Renal cortex interstitium (tissue), 11 donors: Measurements from ENCODE around the gene NFAT5. TPM values are rescaled to one million over a fixed set of nuclear protein-coding genes. Genes with fewer than 3 reads are reported as not detected.
"Not testable (repeated sequence)": the region's sequence is repeated elsewhere in the genome, so short reads cannot be mapped to it uniquely, and the experiment has no call there.

ENCODE experiments used
- DNase-seq, 11 donors: peaks; one replicate each; pipeline ENCODE4 v3.0.0-alpha.2; 2013; ENCODE audit warnings: low read depth in 9 of 11, low spot score in 4 of 11; ENCODE audit errors: extremely low read depth in 1 of 11
- polyA plus RNA-seq, 3 donors: library from polyadenylated mRNA; unstranded; fragments of 120-200 nt; gene quantifications; one replicate each; pipeline ENCODE4 v1.2.1, GENCODE V29; 2013; ENCODE audit not compliant: insufficient read length in 3 of 3

NFAT5 gene
- polyA plus RNA-seq, 3 donors = 36.5 to 64.6 (median 42.7) TPM

DNA sequence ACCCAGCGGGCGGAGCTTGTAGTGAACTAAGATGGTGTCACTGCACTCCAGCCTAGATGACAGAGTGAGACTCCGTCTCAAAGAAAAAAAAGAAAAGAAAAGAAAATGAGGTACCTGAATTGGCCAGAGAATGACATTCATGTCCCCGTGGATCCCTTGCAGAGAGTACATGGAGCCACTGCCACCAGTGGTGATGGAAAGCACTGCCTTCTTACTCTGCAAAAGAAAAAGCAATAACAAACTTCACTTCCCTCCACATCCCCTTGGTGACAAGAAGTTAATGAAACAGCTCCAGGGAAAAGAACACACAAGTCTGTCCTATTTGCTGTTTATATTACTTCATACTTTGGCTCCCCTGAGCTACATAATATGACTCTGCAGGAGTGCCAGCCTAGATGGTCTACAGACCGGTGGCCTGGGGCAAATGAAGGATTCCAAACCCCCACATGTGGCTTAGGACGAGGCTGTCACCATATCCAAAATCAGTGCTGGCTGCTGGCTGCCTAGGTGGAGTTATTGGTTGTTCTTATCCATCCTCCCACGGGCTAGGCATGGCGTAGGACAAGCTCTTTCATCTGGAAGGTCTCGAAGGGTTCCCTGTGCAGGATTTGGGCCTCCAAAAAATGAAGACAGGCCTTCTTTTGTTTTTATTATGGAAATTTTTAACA, 147.3 kb downstream of the NFAT5 start:
- no peak for DNase-seq

GRCh38 chr16:69717066-69717465, 151.3 kb downstream of the NFAT5 start:
- DNase-seq = no peak

DNA sequence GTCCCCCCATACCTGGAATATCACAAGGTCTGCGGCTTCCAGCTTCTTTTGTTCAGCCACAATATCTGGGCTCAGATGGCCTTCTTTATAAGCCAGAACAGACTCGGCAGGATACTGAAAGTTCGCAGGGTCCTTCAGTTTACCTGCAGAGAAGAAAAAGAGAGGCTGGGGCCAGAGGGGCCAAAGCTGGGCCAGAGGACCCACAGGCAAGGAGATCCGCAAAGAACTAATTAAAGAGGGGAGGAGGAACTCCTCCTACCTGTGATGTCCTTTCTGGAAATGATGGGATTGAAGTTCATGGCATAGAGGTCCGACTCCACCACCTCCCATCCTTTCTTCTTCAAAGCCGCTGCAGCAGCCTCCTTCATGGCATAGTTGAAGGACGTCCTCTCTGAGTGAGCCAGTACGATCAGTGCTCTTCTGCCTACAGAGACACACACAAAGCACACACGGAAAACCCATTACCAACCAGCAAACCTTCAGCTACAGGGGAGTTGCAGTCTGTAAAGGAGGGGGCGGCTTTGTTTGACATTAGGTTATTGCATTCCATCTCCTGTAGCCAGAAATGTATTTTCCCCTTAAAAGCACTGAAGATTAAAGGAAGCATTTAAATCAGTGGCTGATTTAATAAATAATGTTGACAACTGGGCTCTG, 152.5 kb downstream of the NFAT5 start:
- DNase-seq = no peak

- no peak for DNase-seq
These were observed 155.2 kb downstream of the NFAT5 start for GRCh38 chr16:69720822-69721430.

DNA sequence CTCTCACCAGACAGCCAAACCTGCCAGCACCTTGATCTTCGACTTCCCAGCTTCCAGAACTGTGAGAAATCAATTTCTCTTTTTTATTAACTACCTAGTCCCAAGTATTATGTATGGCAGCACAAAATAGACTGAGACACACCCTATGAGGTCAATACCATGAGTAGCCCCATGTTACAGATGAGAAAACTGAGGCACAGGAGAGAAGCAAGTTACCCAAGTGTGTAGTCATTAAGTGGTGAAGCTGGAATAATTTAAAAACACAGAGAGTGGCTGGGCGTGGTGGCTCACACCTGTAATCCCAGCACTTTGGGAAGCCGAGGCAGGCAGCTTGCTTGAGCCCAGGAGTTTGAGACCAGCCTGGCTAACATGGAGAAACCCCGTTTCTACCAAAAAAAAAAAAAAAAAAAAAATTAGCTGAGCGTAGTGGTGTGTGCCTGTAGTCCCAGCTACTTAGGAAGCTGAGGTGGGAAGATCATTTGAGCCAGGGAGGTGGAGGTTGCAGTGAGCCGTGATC, 155.7 kb downstream of the NFAT5 start:
- no peak for DNase-seq

DNA sequence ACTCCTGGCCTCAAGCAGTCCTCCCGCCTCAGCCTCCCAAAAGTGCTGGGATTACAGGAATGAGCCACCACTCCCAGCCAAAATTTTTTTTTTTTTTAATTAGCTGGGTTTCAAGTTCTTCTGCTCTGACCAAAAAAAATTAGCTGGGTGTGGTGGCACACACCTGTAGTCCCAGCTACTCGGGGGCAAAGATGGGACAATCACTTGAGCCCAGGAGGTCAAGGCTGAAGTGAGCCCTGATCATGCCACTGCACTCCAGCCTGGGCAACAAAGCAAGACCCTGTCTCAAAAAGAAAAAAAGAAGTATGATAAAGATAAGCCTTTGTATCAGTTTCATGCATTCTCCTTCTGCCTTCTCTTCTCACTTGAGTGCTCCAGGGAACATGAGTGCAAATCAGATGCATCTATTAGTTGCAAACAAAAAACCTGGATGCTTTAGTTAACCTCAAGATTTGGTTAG, 158.7 kb downstream of the NFAT5 start:
- no peak for DNase-seq

DNA sequence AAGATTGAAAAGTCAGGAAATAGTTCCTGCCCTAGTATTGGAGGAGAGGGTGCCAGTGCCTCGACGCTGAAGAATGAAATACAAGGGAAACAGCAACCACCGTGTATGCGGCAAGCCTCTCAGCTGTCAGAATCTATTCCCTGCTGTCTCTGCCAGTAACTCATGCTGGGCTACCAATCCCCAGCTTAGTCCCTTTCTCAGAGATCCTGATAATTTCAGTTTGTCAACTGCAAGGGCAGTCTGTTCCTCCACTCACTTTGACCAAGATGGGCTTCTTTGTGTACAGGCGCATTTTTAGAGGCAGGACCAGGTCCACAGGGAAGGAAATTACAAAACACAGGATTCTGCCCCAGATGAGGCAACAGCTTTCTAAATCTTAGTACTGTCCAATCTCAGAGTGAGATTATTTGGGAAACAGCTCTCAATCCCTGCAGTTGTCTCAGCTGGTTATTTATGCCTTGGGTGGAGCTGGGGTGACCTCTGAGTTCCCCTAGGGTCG, 159.3 kb downstream of the NFAT5 start:
- no peak for DNase-seq

DNA sequence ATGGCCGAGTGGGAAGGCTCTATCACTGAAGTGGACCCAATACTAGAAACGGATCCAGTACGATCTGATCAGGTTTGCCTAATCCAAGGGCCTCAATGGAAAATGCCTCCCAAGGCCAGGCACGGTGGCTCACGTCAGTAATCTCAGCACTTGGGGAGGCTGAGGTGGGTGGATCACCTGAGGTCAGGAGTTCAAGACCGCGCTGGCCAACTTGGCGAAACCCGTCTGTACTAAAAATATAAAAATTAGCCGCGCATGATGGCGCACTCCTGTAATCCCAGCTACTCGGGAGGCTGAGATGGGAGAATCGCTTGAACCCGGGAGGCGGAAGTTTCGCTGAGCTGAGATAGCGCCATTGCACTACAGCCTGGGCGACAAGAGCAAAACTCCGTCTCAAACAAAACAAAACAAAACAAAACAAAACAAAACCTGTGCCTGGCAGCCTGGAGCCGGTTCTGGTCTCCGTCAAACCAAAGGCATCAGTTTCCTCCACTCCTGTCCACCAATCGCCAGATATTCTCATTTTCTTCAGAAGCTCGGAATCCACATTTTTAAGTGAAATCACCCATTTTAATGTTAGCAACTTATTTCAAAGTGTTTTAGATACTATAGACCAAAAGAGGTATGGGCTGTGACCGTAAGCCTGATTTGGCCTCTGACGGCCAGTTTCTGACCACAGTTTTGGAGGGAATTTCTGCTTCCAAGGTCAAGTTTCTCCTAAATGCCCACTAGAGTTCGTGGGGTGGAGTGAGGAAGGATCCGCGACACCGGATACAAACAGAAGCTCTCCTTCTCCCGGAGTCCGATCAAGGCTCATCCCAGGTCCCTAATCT, 159.9 kb downstream of the NFAT5 start:
- DNase-seq = no peak

DNA sequence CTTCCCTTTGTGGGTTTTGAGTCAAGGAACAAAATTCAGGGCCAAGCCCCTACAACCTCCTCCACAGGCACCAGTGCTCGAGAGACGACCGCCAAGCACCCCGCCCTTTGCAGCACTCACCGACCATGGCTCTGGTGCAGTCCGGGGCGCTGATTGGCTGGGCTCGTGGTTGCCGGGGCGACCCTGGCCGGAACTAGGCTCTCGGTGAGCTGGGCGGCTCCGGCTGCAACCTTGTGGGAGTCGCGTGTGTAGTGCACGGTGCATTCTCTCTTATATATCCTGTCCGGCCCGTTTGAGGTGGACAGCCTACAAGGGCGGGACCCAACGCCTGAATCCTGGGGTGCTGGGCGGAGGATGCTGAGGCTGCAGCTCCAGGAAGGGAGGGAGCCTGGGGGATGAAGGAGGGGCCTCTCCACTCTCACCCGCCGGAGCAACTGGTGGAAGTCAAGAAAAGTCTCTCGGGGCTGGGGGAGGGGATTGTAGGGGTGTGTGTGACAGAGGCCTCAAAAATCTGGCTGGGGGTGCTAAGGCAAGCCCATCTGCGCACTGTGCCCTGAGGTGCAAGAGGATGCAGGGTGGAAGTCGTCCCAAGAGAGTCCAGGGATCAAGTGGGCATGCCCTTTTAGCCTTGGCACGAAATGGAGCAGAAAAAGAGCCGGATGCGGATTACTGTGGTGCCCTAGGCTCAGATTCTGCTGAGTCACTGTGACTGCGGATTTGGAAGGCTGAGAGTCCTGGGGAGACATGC, 160.7 kb downstream of the NFAT5 start, which contains the start of gene NQO1:
Gene NQO1 (minus strand): TSS at position 248 of the 748 bp plus-strand sequence. CDS start 121 bp downstream, at position 127.
- DNase-seq = peak in 10 of 11 donors; percentile 59 to 86 (median 74)

DNA sequence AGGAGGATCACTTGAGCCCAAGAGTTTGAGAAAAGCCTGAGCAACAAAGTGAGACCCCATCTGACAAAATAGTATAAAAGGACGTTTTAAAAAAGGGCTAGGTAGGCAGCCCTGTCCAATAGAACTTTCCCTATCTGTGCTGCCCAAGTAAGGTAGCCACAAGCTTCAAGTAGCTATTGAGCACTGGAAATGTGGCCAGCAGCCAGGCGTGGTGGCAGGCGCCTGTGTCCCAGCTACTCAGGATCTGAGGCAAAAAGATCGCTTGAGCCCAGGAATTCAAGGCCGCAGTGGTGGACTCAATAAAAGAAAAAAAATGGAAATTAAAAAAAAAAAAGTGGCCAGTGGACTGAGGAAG, 162.1 kb downstream of the NFAT5 start:
- no peak for DNase-seq

DNA sequence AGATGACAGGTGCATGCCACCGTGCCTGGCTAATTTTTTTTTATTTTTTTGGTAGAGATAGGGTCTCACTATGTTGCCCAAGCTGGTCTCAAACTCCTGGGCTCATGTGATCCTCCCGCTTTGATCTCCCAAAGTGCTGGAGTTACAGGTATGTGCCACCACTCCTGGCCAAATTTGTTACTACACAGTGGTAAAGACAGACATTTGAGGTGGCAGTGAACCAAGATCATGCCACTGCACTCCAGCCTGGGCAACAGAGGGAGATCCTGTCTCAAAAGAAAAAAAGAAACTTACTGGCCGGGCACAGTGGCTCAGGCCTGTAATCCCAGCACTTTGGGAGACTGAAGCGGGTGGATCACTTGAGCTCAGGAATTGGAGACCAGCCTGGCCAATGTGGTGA, 163.3 kb downstream of the NFAT5 start:
- not testable (repeated sequence) for DNase-seq

- DNase-seq = not testable (repeated sequence)
These were observed 165.5 kb downstream of the NFAT5 start for GRCh38 chr16:69731280-69731679.

- no peak for DNase-seq
These were observed 166.3 kb downstream of the NFAT5 start for GRCh38 chr16:69732101-69732500.

DNA sequence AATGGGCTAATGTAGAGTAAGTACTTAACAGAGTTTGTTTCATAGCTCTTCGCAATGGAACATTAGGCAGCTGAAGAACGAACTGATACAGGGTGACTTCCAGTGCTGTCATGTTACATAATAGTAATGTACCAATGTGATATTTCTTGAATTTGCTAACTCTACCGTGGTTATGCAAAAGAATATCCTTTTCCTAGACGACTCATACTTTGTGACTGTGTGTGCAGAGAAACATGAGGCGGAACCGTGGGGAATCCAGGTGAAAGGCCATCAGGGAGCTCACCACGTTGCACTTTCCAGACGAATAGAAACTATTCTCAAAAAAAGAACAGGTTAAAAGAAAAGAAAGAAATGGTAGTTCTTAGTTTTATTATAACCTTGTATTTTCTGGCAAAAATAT, 175.8 kb downstream of the NFAT5 start:
- DNase-seq = no peak

GRCh38 chr16:69741951-69742904, 176.5 kb downstream of the NFAT5 start:
- DNase-seq = peak in 7 of 11 donors; percentile 33 to 81 (median 41)

DNA sequence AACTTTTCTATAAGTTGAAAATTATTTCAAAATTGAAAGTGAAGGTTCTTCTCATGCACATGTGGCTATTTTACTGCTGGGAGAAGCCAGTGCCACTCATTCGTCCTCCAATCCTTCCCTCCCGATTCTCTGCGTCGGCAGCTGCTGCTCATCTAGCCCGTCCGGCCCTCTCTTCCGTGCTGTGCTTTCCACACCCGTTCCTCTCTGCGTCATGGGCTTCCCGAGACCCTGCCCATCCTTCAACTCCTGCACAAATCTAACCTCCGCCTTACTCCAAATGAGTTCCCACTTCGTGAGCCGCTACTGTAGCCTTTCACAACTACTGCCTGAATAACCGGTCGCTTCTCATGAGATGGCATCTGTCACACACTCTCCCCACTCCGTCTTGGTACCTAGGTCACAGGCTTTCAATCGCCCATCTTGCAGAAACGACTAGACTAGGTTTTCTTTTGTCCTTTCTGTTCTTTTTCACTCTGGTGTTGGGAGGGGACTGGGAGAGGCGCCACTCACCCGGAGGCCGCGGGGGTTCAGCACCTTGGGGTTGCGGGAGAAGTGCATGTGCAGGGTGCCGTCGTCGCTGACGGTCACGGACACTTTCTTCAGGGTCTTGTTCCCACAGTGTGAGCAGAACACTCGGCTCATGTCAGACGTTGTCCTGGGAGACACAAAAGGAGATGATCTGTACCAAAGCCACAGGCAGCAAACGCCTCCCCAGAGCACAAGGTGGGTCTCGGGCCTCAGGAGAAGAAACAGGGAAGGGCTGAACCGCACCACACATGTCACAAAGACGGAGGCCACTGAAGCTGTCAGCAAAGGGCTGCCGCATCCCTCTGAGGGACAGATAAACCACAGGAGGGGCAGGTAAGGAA, 178.8 kb downstream of the NFAT5 start:
- no peak for DNase-seq
